Neural cell (in vitro differentiated cells): ENCODE data around the gene HBG1. TPM values are rescaled to one million over a fixed set of nuclear protein-coding genes. Genes with fewer than 3 reads are reported as not detected.

ENCODE experiments used
- H2AFZ ChIP-seq: fragments of 200-600, 300-800 bp; sonication (generic), shearing (Covaris generic); 2 replicates; pipeline ENCODE4 v1.6.0; 2014; ENCODE audit warnings: low read depth, mild to moderate bottlenecking, antibody characterized with exemption, low read length, moderate library complexity
- H3F3A ChIP-seq: fragments of 200-600 bp; shearing (Covaris generic); 2 replicates; pipeline ENCODE4 v1.6.1; 2016; ENCODE audit warnings: mild to moderate bottlenecking, moderate library complexity, mixed read lengths, antibody characterized with exemption, low read length; ENCODE audit not compliant: insufficient read depth, poor library complexity, severe bottlenecking
- H3K27ac ChIP-seq: fragments of 200-600, 300-800 bp; sonication (generic), shearing (Covaris generic); 2 replicates; pipeline ENCODE4 v1.5.1; 2014; ENCODE audit warnings: mild to moderate bottlenecking, low read length, moderate library complexity
- H3K27me3 ChIP-seq: fragments of 300-800, 200-600 bp; sonication (generic), shearing (Covaris generic); 2 replicates; pipeline ENCODE4 v1.6.0; 2014; ENCODE audit warnings: mild to moderate bottlenecking, low read depth, low read length, moderate library complexity; ENCODE audit not compliant: insufficient read depth
- H3K36me3 ChIP-seq: fragments of 300-800, 200-600 bp; sonication (generic), shearing (Covaris generic); 2 replicates; pipeline ENCODE4 v1.5.1; 2014; ENCODE audit warnings: mild to moderate bottlenecking, antibody characterized with exemption, low read length, moderate library complexity; ENCODE audit not compliant: insufficient read depth
- H3K4me2 ChIP-seq: fragments of 300-800, 200-600 bp; sonication (generic), shearing (Covaris generic); 2 replicates; pipeline ENCODE4 v1.6.0; 2014; ENCODE audit warnings: mild to moderate bottlenecking, low read length
- H3K4me3 ChIP-seq: fragments of 300-800, 200-600 bp; sonication (generic), shearing (Covaris generic); 2 replicates; pipeline ENCODE4 v1.5.1; 2014; ENCODE audit warnings: mild to moderate bottlenecking, low read length, moderate library complexity
- H3K79me2 ChIP-seq: fragments of 200-600 bp; shearing (Covaris generic); replicated peaks from 2 replicates; pipeline ENCODE4 v1.6.0; 2014; ENCODE audit warnings: mild to moderate bottlenecking, low read length, moderate library complexity; ENCODE audit not compliant: insufficient read depth
- H3K9ac ChIP-seq: fragments of 300-800, 200-600 bp; sonication (generic), shearing (Covaris generic); 2 replicates; pipeline ENCODE4 v1.6.1; 2016; ENCODE audit warnings: mild to moderate bottlenecking, low read length, mixed read lengths
- H3K9me2 ChIP-seq: fragments of 200-600 bp; shearing (Covaris generic); 2 replicates; pipeline ENCODE4 v1.6.1; 2016; ENCODE audit warnings: mild to moderate bottlenecking, low read length, mixed read lengths; ENCODE audit not compliant: insufficient read depth
- H3K9me3 ChIP-seq: fragments of 200-600, 300-800 bp; sonication (generic), shearing (Covaris generic); 2 replicates; pipeline ENCODE4 v1.6.1; 2016; ENCODE audit warnings: mild to moderate bottlenecking, mixed run types, low read length, moderate library complexity, mixed read lengths
- H4K20me1 ChIP-seq: fragments of 200-600 bp; shearing (Covaris generic); 2 replicates; pipeline ENCODE4 v1.6.1; 2016; ENCODE audit warnings: mild to moderate bottlenecking, mixed run types; ENCODE audit not compliant: insufficient read depth
- CTCF ChIP-seq: fragments of 450-650 bp; IDR thresholded peaks from 2 replicates; pipeline ENCODE4 v1.5.1; 2014; ENCODE audit warnings: antibody characterized with exemption, mild to moderate bottlenecking, moderate library complexity; ENCODE audit not compliant: poor library complexity, severe bottlenecking
- EP300 ChIP-seq: fragments of 450-650 bp; conservative IDR thresholded peaks from 2 replicates; pipeline ENCODE4 v1.6.1; 2014; ENCODE audit warnings: antibody characterized with exemption, mild to moderate bottlenecking, moderate library complexity; ENCODE audit not compliant: poor library complexity, severe bottlenecking
- EZH2 ChIP-seq: fragments of 200-600, 300-800 bp; shearing (Covaris generic), sonication (generic); IDR thresholded peaks from 2 replicates; pipeline ENCODE4 v1.6.1; 2014; ENCODE audit warnings: antibody characterized with exemption, low read length, borderline replicate concordance, mild to moderate bottlenecking; ENCODE audit not compliant: insufficient read depth, poor library complexity, severe bottlenecking
- MXI1 ChIP-seq: fragments of 450-650 bp; conservative IDR thresholded peaks from 2 replicates; pipeline ENCODE4 v1.6.1; 2014; ENCODE audit warnings: antibody characterized with exemption, mild to moderate bottlenecking; ENCODE audit not compliant: poor library complexity, severe bottlenecking
- POLR2AphosphoS5 ChIP-seq: IDR thresholded peaks from 2 replicates; pipeline ENCODE4 v1.6.1; 2012
- RAD21 ChIP-seq: fragments of 450-650 bp; conservative IDR thresholded peaks from 2 replicates; pipeline ENCODE4 v1.6.1; 2014; ENCODE audit warnings: antibody characterized with exemption, mild to moderate bottlenecking, moderate library complexity
- SMC3 ChIP-seq: fragments of 450-650 bp; conservative IDR thresholded peaks from 2 replicates; pipeline ENCODE4 v1.6.1; 2014; ENCODE audit warnings: antibody characterized with exemption, mild to moderate bottlenecking, moderate library complexity; ENCODE audit not compliant: poor library complexity
- TAF1 ChIP-seq: IDR thresholded peaks from 2 replicates; pipeline ENCODE4 v1.6.1; 2012; ENCODE audit warnings: low read depth
- polyA plus RNA-seq: library from polyadenylated mRNA; depleted of rRNA; stranded (reverse); fragments of >200 nt; gene quantifications from 2 replicates; pipeline ENCODE4 v1.2.3, GENCODE V29; 2014
- TF ChIP-seq, protein P1 (sequence below): IDR thresholded peaks from 2 replicates; pipeline ENCODE4 v1.6.1; 2012; ENCODE audit warnings: borderline replicate concordance

Gene HBG1
- polyA plus RNA-seq, 1 donor from 2014 or later, result not detected

- H4K20me1 ChIP-seq, result no peaks in the 10 kb centered on the region
- H3K36me3 ChIP-seq, result no peaks in the 10 kb centered on the region
- no peaks in the 10 kb centered on the region for H3K27me3 ChIP-seq
- no peak for TF ChIP-seq MXI1
- no peak for TF ChIP-seq CTCF
- no peak for TF ChIP-seq TAF1
- no peak overlapping the region for H2AFZ ChIP-seq
- H3K4me3 ChIP-seq, result no peak overlapping the region
- H3K27ac ChIP-seq, result no peak overlapping the region
- H3K9me3 ChIP-seq, result no peaks in the 10 kb centered on the region
- H3K9ac ChIP-seq, result no peak overlapping the region
- H3F3A ChIP-seq, result no peaks in the 10 kb centered on the region
- H3K79me2 ChIP-seq, result no peaks in the 10 kb centered on the region
- no peaks in the 10 kb centered on the region for H3K9me2 ChIP-seq
- H3K4me2 ChIP-seq, result no peak overlapping the region
These were observed 16.4 kb downstream of the HBG1 start for GRCh38 chr11:5233307-5233706.

DNA sequence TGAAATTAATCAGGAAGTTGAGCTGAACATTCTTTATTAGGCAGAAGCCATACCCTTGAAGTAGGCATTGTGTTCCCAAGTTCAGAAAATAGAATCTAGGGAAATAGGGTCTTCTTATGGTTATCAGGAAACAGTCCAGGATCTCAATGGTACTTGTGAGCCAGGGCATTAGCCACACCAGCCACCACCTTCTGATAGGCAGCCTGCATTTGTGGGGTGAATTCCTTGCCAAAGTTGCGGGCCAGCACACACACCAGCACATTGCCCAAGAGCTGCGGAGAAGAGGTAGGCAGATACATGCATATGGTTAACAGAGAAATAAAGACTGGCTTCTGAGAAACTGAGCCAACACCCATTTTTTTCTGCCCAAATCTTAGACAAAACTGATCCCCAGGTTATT lies 16.8 kb downstream of the HBG1 start:
- TF ChIP-seq POLR2AphosphoS5 (no peak), SMC3 (no peak), EZH2 (no peak), RAD21 (no peak), MXI1 (no peak), TAF1 (no peak), EP300 (no peak)
- TF ChIP-seq, protein P1, sequence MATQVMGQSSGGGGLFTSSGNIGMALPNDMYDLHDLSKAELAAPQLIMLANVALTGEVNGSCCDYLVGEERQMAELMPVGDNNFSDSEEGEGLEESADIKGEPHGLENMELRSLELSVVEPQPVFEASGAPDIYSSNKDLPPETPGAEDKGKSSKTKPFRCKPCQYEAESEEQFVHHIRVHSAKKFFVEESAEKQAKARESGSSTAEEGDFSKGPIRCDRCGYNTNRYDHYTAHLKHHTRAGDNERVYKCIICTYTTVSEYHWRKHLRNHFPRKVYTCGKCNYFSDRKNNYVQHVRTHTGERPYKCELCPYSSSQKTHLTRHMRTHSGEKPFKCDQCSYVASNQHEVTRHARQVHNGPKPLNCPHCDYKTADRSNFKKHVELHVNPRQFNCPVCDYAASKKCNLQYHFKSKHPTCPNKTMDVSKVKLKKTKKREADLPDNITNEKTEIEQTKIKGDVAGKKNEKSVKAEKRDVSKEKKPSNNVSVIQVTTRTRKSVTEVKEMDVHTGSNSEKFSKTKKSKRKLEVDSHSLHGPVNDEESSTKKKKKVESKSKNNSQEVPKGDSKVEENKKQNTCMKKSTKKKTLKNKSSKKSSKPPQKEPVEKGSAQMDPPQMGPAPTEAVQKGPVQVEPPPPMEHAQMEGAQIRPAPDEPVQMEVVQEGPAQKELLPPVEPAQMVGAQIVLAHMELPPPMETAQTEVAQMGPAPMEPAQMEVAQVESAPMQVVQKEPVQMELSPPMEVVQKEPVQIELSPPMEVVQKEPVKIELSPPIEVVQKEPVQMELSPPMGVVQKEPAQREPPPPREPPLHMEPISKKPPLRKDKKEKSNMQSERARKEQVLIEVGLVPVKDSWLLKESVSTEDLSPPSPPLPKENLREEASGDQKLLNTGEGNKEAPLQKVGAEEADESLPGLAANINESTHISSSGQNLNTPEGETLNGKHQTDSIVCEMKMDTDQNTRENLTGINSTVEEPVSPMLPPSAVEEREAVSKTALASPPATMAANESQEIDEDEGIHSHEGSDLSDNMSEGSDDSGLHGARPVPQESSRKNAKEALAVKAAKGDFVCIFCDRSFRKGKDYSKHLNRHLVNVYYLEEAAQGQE, result no peak
- Histone ChIP-seq H3K36me3 (no peaks in the 10 kb centered on the region), H3K79me2 (no peaks in the 10 kb centered on the region), H3K9ac (no peak overlapping the region), H3K4me2 (no peak overlapping the region), H3F3A (no peaks in the 10 kb centered on the region), H3K27me3 (no peaks in the 10 kb centered on the region), H3K9me3 (no peaks in the 10 kb centered on the region), H2AFZ (no peak overlapping the region), H3K4me3 (no peak overlapping the region), H3K27ac (no peak overlapping the region), H3K9me2 (no peaks in the 10 kb centered on the region), H4K20me1 (no peaks in the 10 kb centered on the region)

GRCh38 chr11:5232176-5232575 lies 17.5 kb downstream of the HBG1 start:
- Histone ChIP-seq H3K27me3 (no peaks in the 10 kb centered on the region), H3K79me2 (no peaks in the 10 kb centered on the region), H3K9me2 (no peaks in the 10 kb centered on the region), H3K4me3 (no peak overlapping the region), H2AFZ (no peak overlapping the region), H3K4me2 (no peak overlapping the region), H3K27ac (no peak overlapping the region), H4K20me1 (no peaks in the 10 kb centered on the region), H3K9me3 (no peaks in the 10 kb centered on the region), H3K36me3 (no peaks in the 10 kb centered on the region), H3F3A (no peaks in the 10 kb centered on the region), H3K9ac (no peak overlapping the region)
- TF ChIP-seq CTCF (no peak), RAD21 (no peak), TAF1 (no peak), MXI1 (no peak), EP300 (no peak), SMC3 (no peak)
- TF ChIP-seq, protein P1, result no peak
